GM04503 (cell line): ENCODE measurements around the gene TMC3.
A peak's percentile ranks its signal among the peaks of the same experiment; 100 is the strongest.
"Not testable (repeated sequence)": the region's sequence is repeated elsewhere in the genome, so short reads cannot be mapped to it uniquely, and the experiment has no call there.

ENCODE experiments used
- DNase-seq: peaks from one replicate; pipeline ENCODE4 v3.0.0-alpha.2; 2012; ENCODE audit warnings: low read depth

TMC3 gene

GRCh38 chr15:81346611-81347010 is 27.4 kb downstream of the TMC3 start:
- no peak for DNase-seq

- DNase-seq: no peak
Observed at GRCh38 chr15:81343371-81343770, 30.6 kb downstream of the TMC3 start.

GRCh38 chr15:81341351-81341750 is 32.7 kb downstream of the TMC3 start:
- no peak for DNase-seq

- DNase-seq: no peak
Observed at GRCh38 chr15:81339851-81340250, 34.2 kb downstream of the TMC3 start.

- no peak for DNase-seq
Observed at GRCh38 chr15:81339321-81339720, 34.7 kb downstream of the TMC3 start.

- DNase-seq: peak; percentile 94
Observed at GRCh38 chr15:81338170-81339007, 35.6 kb downstream of the TMC3 start.

- DNase-seq: peak; percentile 39
Observed at GRCh38 chr15:81337713-81338157, 36.3 kb downstream of the TMC3 start.

- no peak for DNase-seq
Observed at GRCh38 chr15:81337241-81337640, 36.8 kb downstream of the TMC3 start.

GRCh38 chr15:81336568-81336967 is 37.4 kb downstream of the TMC3 start:
- no peak for DNase-seq

GRCh38 chr15:81335631-81336030 is 38.4 kb downstream of the TMC3 start:
- no peak for DNase-seq

GRCh38 chr15:81334768-81335435 is 39.1 kb downstream of the TMC3 start:
- no peak for DNase-seq

GRCh38 chr15:81333363-81333762 is 40.6 kb downstream of the TMC3 start:
- no peak for DNase-seq

- no peak for DNase-seq
Observed at GRCh38 chr15:81332326-81332725, 41.7 kb downstream of the TMC3 start.

GRCh38 chr15:81331600-81331999 is 42.4 kb downstream of the TMC3 start:
- DNase-seq: no peak

GRCh38 chr15:81331141-81331540 is 42.9 kb downstream of the TMC3 start:
- not testable (repeated sequence) for DNase-seq

- DNase-seq: no peak
Observed at GRCh38 chr15:81330366-81331090, 43.5 kb downstream of the TMC3 start.

- DNase-seq: no peak
Observed at GRCh38 chr15:81329446-81329845, 44.6 kb downstream of the TMC3 start.

GRCh38 chr15:81327516-81327915 is 46.5 kb downstream of the TMC3 start:
- peak; percentile 89 for DNase-seq

- no peak for DNase-seq
Observed at GRCh38 chr15:81326466-81327212, 47.4 kb downstream of the TMC3 start.

- peak; percentile 81 for DNase-seq
Observed at GRCh38 chr15:81323944-81324881, 49.8 kb downstream of the TMC3 start, which contains the start of gene STARD5. Gene STARD5 (minus strand): TSS chr15:81324141. CDS start chr15:81324099, 42 bp downstream.

GRCh38 chr15:81323559-81323943 is 50.5 kb downstream of the TMC3 start:
- DNase-seq: no peak
